SK-N-SH treated with all-trans-retinoic acid at 6 μM for 48 hours (cell line): ENCODE data around the gene SHB.

Experiments used
- ATAC-seq: fragments of 200-7000 bp; cut with Tn5 transposase; 3 replicates; pipeline ENCODE4 v1.9.1; 2020; ENCODE audit warnings: mild to moderate bottlenecking, moderate library complexity
- ARNTL ChIP-seq: fragments of 450-650 bp; formaldehyde crosslinking; IDR thresholded peaks from 2 replicates; pipeline ENCODE4 v1.5.0; 2020; ENCODE audit warnings: low read depth, mild to moderate bottlenecking, moderate library complexity, borderline replicate concordance
- BACH2 ChIP-seq: fragments of 250-450 bp; sonication (Bioruptor Pico); IDR thresholded peaks from 2 replicates; pipeline ENCODE4 v1.9.0; 2021; ENCODE audit warnings: mild to moderate bottlenecking, borderline replicate concordance
- CREB5 ChIP-seq: fragments of 250-450 bp; sonication (Bioruptor Pico); IDR thresholded peaks from 2 replicates; pipeline ENCODE4 v1.5.1; 2020; ENCODE audit warnings: low read depth, mild to moderate bottlenecking, moderate library complexity
- CSDC2 ChIP-seq: fragments of 250-450 bp; sonication (Bioruptor Pico); IDR thresholded peaks from 2 replicates; pipeline ENCODE4 v1.5.0; 2020; ENCODE audit warnings: mild to moderate bottlenecking, moderate library complexity
- ESRRG ChIP-seq: fragments of 250-450 bp; sonication (Bioruptor Pico); IDR thresholded peaks from 2 replicates; pipeline ENCODE4 v1.6.1; 2021; ENCODE audit warnings: mild to moderate bottlenecking
- GLIS3 ChIP-seq: fragments of 250-450 bp; sonication (Bioruptor Pico); IDR thresholded peaks from 2 replicates; pipeline ENCODE4 v1.5.0; 2020; ENCODE audit warnings: mild to moderate bottlenecking, moderate library complexity
- ISL1 ChIP-seq: fragments of 250-450 bp; sonication (Bioruptor Pico); IDR thresholded peaks from 2 replicates; pipeline ENCODE4 v2.1.2; 2022; ENCODE audit warnings: mild to moderate bottlenecking, moderate library complexity
- OSR1 ChIP-seq: fragments of 250-450 bp; sonication (Bioruptor Pico); IDR thresholded peaks from 2 replicates; pipeline ENCODE4 v1.8.0; 2022; ENCODE audit warnings: moderate library complexity, mild to moderate bottlenecking, inconsistent platforms
- POU6F1 ChIP-seq: fragments of 250-450 bp; sonication (Bioruptor Pico); IDR thresholded peaks from 2 replicates; pipeline ENCODE4 v1.8.0; 2021; ENCODE audit warnings: low read depth, mild to moderate bottlenecking, moderate library complexity, borderline replicate concordance
- PPARA ChIP-seq: fragments of 250-450 bp; sonication (Bioruptor Pico); IDR thresholded peaks from 2 replicates; pipeline ENCODE4 v1.5.0; 2020; ENCODE audit warnings: mild to moderate bottlenecking, borderline replicate concordance
- RARB ChIP-seq: fragments of 250-450 bp; sonication (Bioruptor Pico); IDR thresholded peaks from 2 replicates; pipeline ENCODE4 v1.8.0; 2021; ENCODE audit warnings: mild to moderate bottlenecking, moderate library complexity
- SNAI2 ChIP-seq: fragments of 250-450 bp; sonication (Bioruptor Pico); IDR thresholded peaks from 2 replicates; pipeline ENCODE4 v1.5.0; 2020; ENCODE audit warnings: mild to moderate bottlenecking, moderate library complexity
- TCF4 ChIP-seq: fragments of 250-450 bp; sonication (Bioruptor Pico); IDR thresholded peaks from 2 replicates; pipeline ENCODE4 v1.8.0; 2021; ENCODE audit warnings: mild to moderate bottlenecking, moderate library complexity, borderline replicate concordance
- TOX ChIP-seq: fragments of 250-450 bp; sonication (Bioruptor Pico); IDR thresholded peaks from 2 replicates; pipeline ENCODE4 v1.8.0; 2021; ENCODE audit warnings: mild to moderate bottlenecking, moderate library complexity, borderline replicate concordance
- ZC3H10 ChIP-seq: fragments of 250-450 bp; sonication (Bioruptor Pico); IDR thresholded peaks from 2 replicates; pipeline ENCODE4 v1.5.1; 2021; ENCODE audit warnings: mild to moderate bottlenecking, moderate library complexity
- ZFP3 ChIP-seq: fragments of 250-450 bp; sonication (Bioruptor Pico); IDR thresholded peaks from 2 replicates; pipeline ENCODE4 v1.5.0; 2020; ENCODE audit warnings: mild to moderate bottlenecking, moderate library complexity
- ZFP30 ChIP-seq: fragments of 450-650 bp; formaldehyde crosslinking; IDR thresholded peaks from 2 replicates; pipeline ENCODE4 v1.5.0; 2022; ENCODE audit warnings: mild to moderate bottlenecking, moderate library complexity
- ZNF70 ChIP-seq: fragments of 450-650 bp; formaldehyde crosslinking; IDR thresholded peaks from 2 replicates; pipeline ENCODE4 v1.5.0; 2020; ENCODE audit warnings: mild to moderate bottlenecking, moderate library complexity
- ZNF8 ChIP-seq: fragments of 450-650 bp; formaldehyde crosslinking; IDR thresholded peaks from 2 replicates; pipeline ENCODE4 v1.5.0; 2020; ENCODE audit warnings: mild to moderate bottlenecking, moderate library complexity
- TF ChIP-seq, protein P1 (sequence below): fragments of 250-450 bp; sonication (Bioruptor Pico); IDR thresholded peaks from 2 replicates; pipeline ENCODE4 v1.5.1; 2021; ENCODE audit warnings: mild to moderate bottlenecking, moderate library complexity
- TF ChIP-seq, protein P2 (sequence below): fragments of 250-450 bp; sonication (Bioruptor Pico); IDR thresholded peaks from 2 replicates; pipeline ENCODE4 v1.5.0; 2020; ENCODE audit warnings: mild to moderate bottlenecking, moderate library complexity

SHB gene

GRCh38 chr9:37921168-37921510, 147.9 kb downstream of the SHB start:
- no peak for ATAC-seq
- TF ChIP-seq RARB (CRISPR knock-in tag) = no peak
- TF ChIP-seq, protein P1, sequence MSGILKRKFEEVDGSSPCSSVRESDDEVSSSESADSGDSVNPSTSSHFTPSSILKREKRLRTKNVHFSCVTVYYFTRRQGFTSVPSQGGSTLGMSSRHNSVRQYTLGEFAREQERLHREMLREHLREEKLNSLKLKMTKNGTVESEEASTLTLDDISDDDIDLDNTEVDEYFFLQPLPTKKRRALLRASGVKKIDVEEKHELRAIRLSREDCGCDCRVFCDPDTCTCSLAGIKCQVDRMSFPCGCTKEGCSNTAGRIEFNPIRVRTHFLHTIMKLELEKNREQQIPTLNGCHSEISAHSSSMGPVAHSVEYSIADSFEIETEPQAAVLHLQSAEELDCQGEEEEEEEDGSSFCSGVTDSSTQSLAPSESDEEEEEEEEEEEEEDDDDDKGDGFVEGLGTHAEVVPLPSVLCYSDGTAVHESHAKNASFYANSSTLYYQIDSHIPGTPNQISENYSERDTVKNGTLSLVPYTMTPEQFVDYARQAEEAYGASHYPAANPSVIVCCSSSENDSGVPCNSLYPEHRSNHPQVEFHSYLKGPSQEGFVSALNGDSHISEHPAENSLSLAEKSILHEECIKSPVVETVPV (CRISPR knock-in tag) = no peak
- no peak for TF ChIP-seq PPARA
- TF ChIP-seq OSR1 (CRISPR knock-in tag) = no peak
- no peak for TF ChIP-seq TCF4 (CRISPR knock-in tag)
- no peak for TF ChIP-seq ZFP30
- TF ChIP-seq TOX (CRISPR knock-in tag) = no peak

DNA sequence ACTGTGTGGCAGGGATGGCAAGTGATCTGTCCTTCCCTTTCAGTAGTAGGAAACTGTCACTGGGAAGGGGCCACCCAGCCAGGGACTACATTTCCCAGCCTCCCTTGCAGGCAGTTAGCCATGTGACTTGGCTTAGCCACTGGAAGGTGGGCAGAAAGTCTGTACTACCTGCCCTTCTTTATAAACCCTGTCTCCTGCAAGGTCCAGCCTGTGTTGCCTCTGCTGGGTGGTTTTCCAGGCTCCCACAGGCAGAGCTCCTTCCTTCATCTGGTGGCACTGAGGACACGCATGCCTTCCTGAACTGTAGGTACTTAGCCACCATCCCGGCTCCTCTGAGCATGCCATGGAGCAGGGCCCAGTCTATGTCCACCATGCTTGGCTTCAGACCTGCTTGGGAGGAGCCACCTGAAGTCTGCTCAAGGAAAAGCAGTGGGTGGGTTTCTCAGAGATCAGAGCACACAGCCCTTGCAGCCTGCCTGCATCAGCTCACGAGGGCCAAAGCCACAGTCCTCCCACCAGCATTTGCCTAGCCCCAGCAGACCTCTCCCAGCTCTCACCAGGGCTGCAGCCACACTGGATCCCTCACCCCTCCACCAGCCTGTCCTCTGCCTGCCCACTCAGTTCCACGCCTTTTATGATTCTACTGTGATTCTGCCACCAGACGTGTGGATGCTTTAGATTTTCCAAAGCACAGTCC, 148.4 kb downstream of the SHB start:
- TF ChIP-seq TCF4 (CRISPR knock-in tag) (no peak), TOX (CRISPR knock-in tag) (no peak), ISL1 (CRISPR knock-in tag) (no peak), ZFP30 (no peak), RARB (CRISPR knock-in tag) (no peak), GLIS3 (CRISPR knock-in tag) (no peak), SNAI2 (no peak), CSDC2 (no peak), BACH2 (CRISPR knock-in tag) (no peak), CREB5 (CRISPR knock-in tag) (no peak), OSR1 (CRISPR knock-in tag) (no peak), ZNF70 (CRISPR knock-in tag) (no peak), POU6F1 (CRISPR knock-in tag) (no peak), ZNF8 (no peak), ARNTL (CRISPR knock-in tag) (no peak)
- TF ChIP-seq, protein P2, sequence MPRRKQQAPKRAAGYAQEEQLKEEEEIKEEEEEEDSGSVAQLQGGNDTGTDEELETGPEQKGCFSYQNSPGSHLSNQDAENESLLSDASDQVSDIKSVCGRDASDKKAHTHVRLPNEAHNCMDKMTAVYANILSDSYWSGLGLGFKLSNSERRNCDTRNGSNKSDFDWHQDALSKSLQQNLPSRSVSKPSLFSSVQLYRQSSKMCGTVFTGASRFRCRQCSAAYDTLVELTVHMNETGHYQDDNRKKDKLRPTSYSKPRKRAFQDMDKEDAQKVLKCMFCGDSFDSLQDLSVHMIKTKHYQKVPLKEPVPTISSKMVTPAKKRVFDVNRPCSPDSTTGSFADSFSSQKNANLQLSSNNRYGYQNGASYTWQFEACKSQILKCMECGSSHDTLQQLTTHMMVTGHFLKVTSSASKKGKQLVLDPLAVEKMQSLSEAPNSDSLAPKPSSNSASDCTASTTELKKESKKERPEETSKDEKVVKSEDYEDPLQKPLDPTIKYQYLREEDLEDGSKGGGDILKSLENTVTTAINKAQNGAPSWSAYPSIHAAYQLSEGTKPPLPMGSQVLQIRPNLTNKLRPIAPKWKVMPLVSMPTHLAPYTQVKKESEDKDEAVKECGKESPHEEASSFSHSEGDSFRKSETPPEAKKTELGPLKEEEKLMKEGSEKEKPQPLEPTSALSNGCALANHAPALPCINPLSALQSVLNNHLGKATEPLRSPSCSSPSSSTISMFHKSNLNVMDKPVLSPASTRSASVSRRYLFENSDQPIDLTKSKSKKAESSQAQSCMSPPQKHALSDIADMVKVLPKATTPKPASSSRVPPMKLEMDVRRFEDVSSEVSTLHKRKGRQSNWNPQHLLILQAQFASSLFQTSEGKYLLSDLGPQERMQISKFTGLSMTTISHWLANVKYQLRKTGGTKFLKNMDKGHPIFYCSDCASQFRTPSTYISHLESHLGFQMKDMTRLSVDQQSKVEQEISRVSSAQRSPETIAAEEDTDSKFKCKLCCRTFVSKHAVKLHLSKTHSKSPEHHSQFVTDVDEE = no peak
- TF ChIP-seq, all 23 proteins: peak for 0

DNA sequence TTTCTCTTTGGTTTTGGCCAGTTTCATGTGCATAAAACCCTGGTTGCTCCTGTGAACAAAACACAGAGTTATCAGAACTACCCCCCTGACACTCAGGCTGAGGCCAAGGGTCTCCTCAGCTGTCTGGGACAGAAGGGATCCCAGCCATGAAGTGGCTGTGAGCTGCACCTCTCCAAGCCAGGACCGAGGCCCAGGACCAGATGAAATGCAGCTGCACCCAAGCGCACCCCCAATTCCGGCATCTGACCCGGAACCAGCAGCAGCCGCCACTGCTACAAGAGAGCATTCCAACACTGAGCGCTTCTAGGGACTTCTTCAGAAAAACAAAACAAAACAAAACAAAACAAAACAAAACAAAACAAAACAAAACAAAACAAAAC, 149.1 kb downstream of the SHB start:
- no peak for TF ChIP-seq ZFP30
- TF ChIP-seq ZFP3 = no peak
- no peak for TF ChIP-seq ZNF8
- TF ChIP-seq OSR1 (CRISPR knock-in tag) = no peak
- no peak for TF ChIP-seq ARNTL (CRISPR knock-in tag)
- TF ChIP-seq GLIS3 (CRISPR knock-in tag) = no peak
- no peak for TF ChIP-seq CSDC2
- no peak for TF ChIP-seq RARB (CRISPR knock-in tag)
- no peak for TF ChIP-seq ESRRG
- no peak for TF ChIP-seq ISL1 (CRISPR knock-in tag)
- no peak for TF ChIP-seq SNAI2
- TF ChIP-seq, protein P1 (CRISPR knock-in tag) = no peak
- TF ChIP-seq POU6F1 (CRISPR knock-in tag) = no peak
- TF ChIP-seq, protein P2 = no peak
- no peak for TF ChIP-seq TOX (CRISPR knock-in tag)
- no peak for TF ChIP-seq ZC3H10
- no peak for TF ChIP-seq CREB5 (CRISPR knock-in tag)
- no peak for TF ChIP-seq ZNF70 (CRISPR knock-in tag)
- ATAC-seq = no peak

More for the DNA sequence above, 148.4 kb downstream of the SHB start:
- ATAC-seq = peak; percentile 62
